Measurements from ENCODE around the gene HOOK1. TPM values are rescaled to one million over a fixed set of nuclear protein-coding genes. Genes with fewer than 3 reads are reported as not detected.
A peak's percentile ranks its signal among the peaks of the same experiment; 100 is the strongest.

Gene HOOK1
- total RNA-seq = not detected in 2 replicates

GRCh38 chr1:59814901-59815825, at the start of gene HOOK1:
HOOK1 (plus strand) TSS chr1:59814949; CDS start chr1:59815118, 169 bp downstream.
- no peak for DNase-seq (ENCODE audit: low read depth, low spot score)

- no peak for DNase-seq (ENCODE audit: low read depth, low spot score)
Measured at GRCh38 chr1:59765011-59765730, 49.6 kb upstream of the HOOK1 start.

GRCh38 chr1:59766227-59766855, 48.4 kb upstream of the HOOK1 start:
- DNase-seq (ENCODE audit: low read depth, low spot score) = no peak

GRCh38 chr1:59767119-59767518, 47.6 kb upstream of the HOOK1 start:
- DNase-seq (ENCODE audit: low read depth, low spot score) = peak; percentile 51

- no peak for DNase-seq (ENCODE audit: low read depth, low spot score)
Measured at GRCh38 chr1:59768792-59769735, 45.7 kb upstream of the HOOK1 start.

- no peak for DNase-seq (ENCODE audit: low read depth, low spot score)
Measured at GRCh38 chr1:59769736-59770095, 45.0 kb upstream of the HOOK1 start.

GRCh38 chr1:59771361-59771760, 43.4 kb upstream of the HOOK1 start:
- no peak for DNase-seq (ENCODE audit: low read depth, low spot score)

- no peak for DNase-seq (ENCODE audit: low read depth, low spot score)
Measured at GRCh38 chr1:59775480-59775879, 39.3 kb upstream of the HOOK1 start.

- peak; percentile 49 for DNase-seq (ENCODE audit: low read depth, low spot score)
Measured at GRCh38 chr1:59776960-59777852, 37.5 kb upstream of the HOOK1 start.

- DNase-seq (ENCODE audit: low read depth, low spot score) = no peak
Measured at GRCh38 chr1:59779949-59780348, 34.8 kb upstream of the HOOK1 start.

- DNase-seq (ENCODE audit: low read depth, low spot score) = no peak
Measured at GRCh38 chr1:59788825-59789224, 25.9 kb upstream of the HOOK1 start.

GRCh38 chr1:59798600-59798999, 16.1 kb upstream of the HOOK1 start:
- DNase-seq (ENCODE audit: low read depth, low spot score) = no peak

- DNase-seq (ENCODE audit: low read depth, low spot score) = peak; percentile 1
Measured at GRCh38 chr1:59803458-59804038, 11.2 kb upstream of the HOOK1 start.

- DNase-seq (ENCODE audit: low read depth, low spot score) = no peak
Measured at GRCh38 chr1:59804301-59804700, 10.4 kb upstream of the HOOK1 start.

- DNase-seq (ENCODE audit: low read depth, low spot score) = no peak
Measured at GRCh38 chr1:59805554-59805953, 9.2 kb upstream of the HOOK1 start.

- DNase-seq (ENCODE audit: low read depth, low spot score) = no peak
Measured at GRCh38 chr1:59814180-59814900, 409 bp upstream of the HOOK1 start.

GRCh38 chr1:59815892-59816291, 1.1 kb downstream of the HOOK1 start:
- DNase-seq (ENCODE audit: low read depth, low spot score) = no peak

- no peak for DNase-seq (ENCODE audit: low read depth, low spot score)
Measured at GRCh38 chr1:59816318-59816878, 1.6 kb downstream of the HOOK1 start.

Data from pulmonary artery endothelial cell (primary cell).